H1 (cell line): Measurements from ENCODE around the gene SNRK. TPM values are rescaled to one million over a fixed set of nuclear protein-coding genes. Genes with fewer than 3 reads are reported as not detected.

Experiments
- CTCF ChIA-PET: fragments of 300-600 bp; sonication (Branson Sonifier 250); formaldehyde crosslinking; loops from one replicate; lab custom pipeline; 2021; ENCODE audit not compliant: partially characterized antibody; lab: Charles Lee
- POLR2A ChIA-PET: fragments of 300-600 bp; sonication (Branson Sonifier 250); formaldehyde crosslinking; loops from one replicate; lab custom pipeline; 2021; ENCODE audit warnings: inconsistent platforms; ENCODE audit not compliant: partially characterized antibody; lab: Charles Lee
- DNase-seq, 2 experiments: peaks; one replicate each; pipeline versions ENCODE4 v3.0.0 to v3.0.0-alpha.2; 2010 to 2022; ENCODE audit warnings: low spot score in 2 of 2, low read depth in 1 of 2, mixed read lengths in 1 of 2
- FAIRE-seq: peaks from 2 replicates; lab custom pipeline; 2011; peaks lifted over from hg19 to GRCh38; lab: Jason Lieb, UNC
- H2AFZ ChIP-seq: 2 replicates; pipeline ENCODE4 v1.8.1; 2012; ENCODE audit warnings: low read length, inconsistent platforms
- H2AK5ac ChIP-seq: 2 replicates; pipeline ENCODE4 v1.6.1; 2013; ENCODE audit warnings: low read depth, low read length
- H2BK120ac ChIP-seq: replicated peaks from 2 replicates; pipeline ENCODE3; 2013; ENCODE audit warnings: low read depth, low read length, inconsistent platforms
- H2BK12ac ChIP-seq: 2 replicates; pipeline ENCODE4 v1.6.1; 2013; ENCODE audit warnings: low read depth, low read length
- H2BK15ac ChIP-seq: 2 replicates; pipeline ENCODE4 v1.6.1; 2013; ENCODE audit warnings: low read length
- H2BK20ac ChIP-seq: 2 replicates; pipeline ENCODE4 v1.6.1; 2013; ENCODE audit warnings: low read length
- H2BK5ac ChIP-seq: 2 replicates; pipeline ENCODE4 v1.6.1; 2013; ENCODE audit warnings: low read depth, low read length
- H3K14ac ChIP-seq: 2 replicates; pipeline ENCODE4 v1.6.1; 2013; ENCODE audit warnings: inconsistent platforms; ENCODE audit not compliant: insufficient read length
- H3K18ac ChIP-seq: 2 replicates; pipeline ENCODE4 v1.6.1; 2013; ENCODE audit warnings: low read length; ENCODE audit errors: extremely low read depth
- H3K23ac ChIP-seq: 2 replicates; pipeline ENCODE4 v1.6.1; 2013; ENCODE audit warnings: inconsistent platforms; ENCODE audit not compliant: insufficient read length
- H3K23me2 ChIP-seq: 2 replicates; pipeline ENCODE4 v1.6.1; 2013; ENCODE audit warnings: low read depth, low read length
- H3K27ac ChIP-seq: 2 replicates; pipeline ENCODE4 v1.6.1; 2011; ENCODE audit warnings: low read depth, low read length, inconsistent platforms
- H3K27me3 ChIP-seq, 4 experiments: replicated peaks in 1 of 4; 1 replicate in 1 of 4; 2 replicates in 3 of 4; pipeline versions ENCODE4 v1.6.1 to v1.8.1; 2011 to 2013; ENCODE audit warnings: low read length in 3 of 4, mild to moderate bottlenecking in 3 of 4, inconsistent platforms in 2 of 4, mixed read lengths in 2 of 4, moderate library complexity in 1 of 4; ENCODE audit not compliant: control insufficient read depth in 3 of 4, insufficient read depth in 3 of 4; ENCODE audit errors: extremely low read depth in 1 of 4
- H3K36me3 ChIP-seq, 4 experiments: 2 replicates each; pipeline versions ENCODE4 v1.6.1 to v1.8.1; 2011 to 2013; ENCODE audit warnings: mild to moderate bottlenecking in 4 of 4, low read length in 3 of 4, moderate library complexity in 2 of 4, control low read depth in 1 of 4, inconsistent platforms in 1 of 4; ENCODE audit not compliant: insufficient read depth in 4 of 4, control insufficient read depth in 2 of 4
- H3K4ac ChIP-seq: replicated peaks from 2 replicates; pipeline ENCODE3; 2013; ENCODE audit warnings: low read length, low read depth, mixed read lengths, inconsistent platforms; ENCODE audit not compliant: insufficient read length
- H3K4me1 ChIP-seq, 4 experiments: replicated peaks in 1 of 4; 1 replicate in 1 of 4; 2 replicates in 3 of 4; pipeline versions ENCODE4 v1.6.1 to v1.8.1; 2011 to 2013; ENCODE audit warnings: low read length in 3 of 4, inconsistent platforms in 2 of 4, mixed read lengths in 1 of 4; ENCODE audit not compliant: insufficient read depth in 4 of 4, control insufficient read depth in 3 of 4
- H3K4me2 ChIP-seq, 2 experiments: 2 replicates each; pipeline versions ENCODE4 v1.6.1 to v1.8.1; 2011 to 2013; ENCODE audit warnings: low read depth in 2 of 2, low read length in 2 of 2, control low read depth in 1 of 2, inconsistent platforms in 1 of 2, mild to moderate bottlenecking in 1 of 2; ENCODE audit not compliant: insufficient read depth in 1 of 2
- H3K4me3 ChIP-seq, 4 experiments: fragments of 200-600, 300-600 bp in 1 of 4; sonication (generic), shearing (Covaris generic), sonication (Bioruptor Twin) in 1 of 4; 2 replicates each; pipeline versions ENCODE4 v1.5.1 to v1.8.1; 2011 to 2016; ENCODE audit warnings: low read length in 4 of 4, low read depth in 3 of 4, control low read depth in 2 of 4, inconsistent platforms in 2 of 4, mild to moderate bottlenecking in 2 of 4, mixed read lengths in 1 of 4, moderate library complexity in 1 of 4; ENCODE audit not compliant: insufficient read depth in 2 of 4; ENCODE audit errors: extremely low read depth in 1 of 4
- H3K56ac ChIP-seq: replicated peaks from 2 replicates; pipeline ENCODE3; 2013; ENCODE audit warnings: low read depth, mild to moderate bottlenecking, mixed read lengths, low read length, inconsistent platforms; ENCODE audit not compliant: insufficient read length
- H3K79me1 ChIP-seq: 2 replicates; pipeline ENCODE4 v1.6.1; 2013; ENCODE audit warnings: low read depth, low read length, control low read depth
- H3K79me2 ChIP-seq, 2 experiments: 2 replicates each; pipeline versions ENCODE4 v1.6.1 to v1.8.1; 2012 to 2013; ENCODE audit warnings: low read length in 2 of 2, mild to moderate bottlenecking in 2 of 2, inconsistent platforms in 1 of 2; ENCODE audit not compliant: insufficient read depth in 2 of 2, control insufficient read depth in 1 of 2
- H3K9ac ChIP-seq, 4 experiments: replicated peaks in 1 of 4; 1 replicate in 1 of 4; 2 replicates in 3 of 4; pipeline versions ENCODE4 v1.6.1 to v1.8.1; 2011 to 2013; ENCODE audit warnings: low read depth in 3 of 4, low read length in 3 of 4, control low read depth in 2 of 4, mild to moderate bottlenecking in 2 of 4, moderate library complexity in 2 of 4, inconsistent platforms in 1 of 4; ENCODE audit errors: extremely low read depth in 1 of 4
- H3K9me3 ChIP-seq, 2 experiments: 2 replicates each; pipeline versions ENCODE4 v1.6.1 to v1.8.1; 2012 to 2013; ENCODE audit warnings: mild to moderate bottlenecking in 2 of 2, moderate library complexity in 2 of 2, control low read depth in 1 of 2, inconsistent platforms in 1 of 2, low read depth in 1 of 2, low read length in 1 of 2, mixed read lengths in 1 of 2; ENCODE audit not compliant: insufficient read depth in 2 of 2
- H4K20me1 ChIP-seq, 2 experiments: replicated peaks in 1 of 2; 2 replicates each; pipeline versions ENCODE3 to v1.8.1; 2011 to 2013; ENCODE audit warnings: inconsistent platforms in 2 of 2, low read length in 2 of 2, mild to moderate bottlenecking in 1 of 2; ENCODE audit not compliant: insufficient read depth in 2 of 2, control insufficient read depth in 1 of 2
- H4K5ac ChIP-seq: 2 replicates; pipeline ENCODE4 v1.6.1; 2013; ENCODE audit warnings: low read length, low read depth, mixed read lengths, inconsistent platforms; ENCODE audit not compliant: insufficient read length
- H4K8ac ChIP-seq: 2 replicates; pipeline ENCODE4 v1.8.0; 2013; ENCODE audit warnings: mild to moderate bottlenecking, moderate library complexity, low read length, inconsistent platforms; ENCODE audit not compliant: insufficient read depth; ENCODE audit errors: extremely low read depth
- H4K91ac ChIP-seq: replicated peaks from 2 replicates; pipeline ENCODE3; 2013; ENCODE audit warnings: low read length, mixed read lengths, inconsistent platforms; ENCODE audit not compliant: insufficient read length
- BCL11A ChIP-seq, 2 experiments: IDR thresholded peaks; one replicate each; pipeline ENCODE4 v1.6.1; 2011; ENCODE audit warnings: low read depth in 2 of 2, low read length in 2 of 2, mild to moderate bottlenecking in 2 of 2
- CBX5 ChIP-seq: fragments of 300-800, 300-1000 bp; sonication (generic); IDR thresholded peaks from 2 replicates; pipeline ENCODE4 v1.7.1; 2016; ENCODE audit warnings: antibody characterized with exemption, low read length, low read depth
- RFX5 ChIP-seq: IDR thresholded peaks from 2 replicates; pipeline ENCODE4 v1.6.1; 2011; ENCODE audit warnings: low read depth, low read length, improper control_type of control experiment, borderline replicate concordance
- WGBS, 2 experiments: shearing (Covaris generic) in 1 of 2; methylation state at CpG; one replicate each; pipeline versions ENCODE4 v1.1.6 to v1.1.7; 2013 to 2015; ENCODE audit warnings: low lambda C conversion rate in 2 of 2, mixed read lengths in 2 of 2, inconsistent platforms in 1 of 2, low coverage in 1 of 2, missing lambda C conversion rate in 1 of 2; ENCODE audit not compliant: insufficient replicate concordance in 2 of 2, insufficient coverage in 1 of 2, insufficient read length in 1 of 2; ENCODE audit errors: extremely low coverage in 1 of 2, missing lambda C conversion rate in 1 of 2; 5-methylcytosine and 5-hydroxymethylcytosine counted together
- polyA plus RNA-seq, 7 experiments: library from polyadenylated mRNA; depleted of rRNA in 3 of 7; stranded (reverse) in 5 of 7; unstranded in 2 of 7; fragments of >200 nt in 5 of 7; fragments of 200-250 nt in 2 of 7; gene quantifications; 1 replicate in 5 of 7; 2 replicates in 1 of 7; 4 replicates in 1 of 7; pipeline versions ENCODE4 v1.2.1 to v1.2.3, GENCODE V29; 2011 to 2013; ENCODE audit warnings: missing spikeins in 2 of 7, mixed read lengths in 2 of 7
- total RNA-seq: library from RNA; stranded (reverse); fragmentation: NEBNext Ultra II Directional; extraction: Animal tissue kit (Norgen Biotek cat#: 25700); gene quantifications from 2 replicates; pipeline ENCODE4 v1.2.1, GENCODE V29; 2021

SNRK gene
- total and polyA plus RNA-seq, 2 of the 8 experiments (the other 6 are each of a cell fraction or from before 2014, with no cell fraction given) = 4.4 to 11.7 TPM

DNA sequence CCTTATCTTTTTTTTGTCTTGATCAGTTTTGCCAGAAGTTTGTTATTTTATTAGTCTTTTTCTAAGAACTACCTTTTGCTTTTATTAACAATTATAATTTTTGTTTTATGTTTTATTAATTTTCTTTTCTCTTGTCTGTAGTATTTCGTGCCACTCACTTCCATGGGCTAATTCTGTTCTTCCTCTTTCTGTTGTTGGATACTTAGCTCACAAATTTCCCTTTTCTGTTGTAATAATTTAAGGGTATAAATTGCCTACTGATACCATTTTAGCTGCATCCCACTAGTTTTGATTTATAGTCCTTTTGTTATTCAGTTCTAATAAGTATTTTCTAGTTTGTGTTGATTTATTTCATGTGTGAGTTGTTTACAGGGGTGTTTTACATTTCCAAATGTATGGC lies 48.6 kb downstream of the SNRK start:
- no peak overlapping the region for H3K23ac ChIP-seq
- H3K27ac ChIP-seq = no peak overlapping the region
- H3K4ac ChIP-seq = no peak overlapping the region
- H4K91ac ChIP-seq = no peak overlapping the region
- H2BK12ac ChIP-seq = no peak overlapping the region
- no peak overlapping the region for H4K8ac ChIP-seq
- no peak overlapping the region for H2AK5ac ChIP-seq
- H3K14ac ChIP-seq = no peak overlapping the region
- 83% methylated on average over 1 of the region's 1 CpG; no CpG with 5 or more reads in 1 of the 2 experiments for WGBS, 2 experiments
- no peak overlapping the region for H2BK20ac ChIP-seq
- H3K4me3 ChIP-seq = no peak overlapping the region
- no peak for DNase-seq
- no peak overlapping the region for H2BK5ac ChIP-seq
- H2BK120ac ChIP-seq = no peak overlapping the region
- H3K79me2 ChIP-seq = 0 out of 4 replicates have a peak, but pooled peaks cover 0 to 3% of the 10 kb centered on the region in 2 experiments
- no peak overlapping the region for H4K5ac ChIP-seq
- no peak overlapping the region for H3K18ac ChIP-seq
- peaks cover 0 to 2% of the 10 kb centered on the region in 2 experiments for H4K20me1 ChIP-seq
- H3K36me3 ChIP-seq = peaks cover 0 to 20% (median 5%) of the 10 kb centered on the region in 4 experiments; a peak in 3 of 8 replicates
- POLR2A ChIA-PET = no interaction called here
- no peaks in the 10 kb centered on the region for H3K27me3 ChIP-seq
- no peak for TF ChIP-seq RFX5
- TF ChIP-seq CBX5 = no peak
- TF ChIP-seq BCL11A (IDR thresholded peaks at IDR 0.05; ENCODE audit: low read depth in 2 of 2, low read length in 2 of 2) = no peak
- CTCF ChIA-PET = interaction anchor here (0.6 to 0.7 kb wide), 2 partner anchors 281 to 341 kb away, joined by 3 to 4 read pairs; no protein-coding TSS in a partner anchor
- no peak overlapping the region for H3K4me2 ChIP-seq
- H3K9ac ChIP-seq = no peak overlapping the region
- H3K23me2 ChIP-seq = no peaks in the 10 kb centered on the region
- no peak overlapping the region for H2AFZ ChIP-seq
- H3K56ac ChIP-seq = no peak overlapping the region
- H3K9me3 ChIP-seq = peaks cover 14 to 20% of the 10 kb centered on the region in 2 experiments
- H3K4me1 ChIP-seq = peaks cover 0 to 3% (median 0%) of the 10 kb centered on the region in 4 experiments; a peak in 2 of 7 replicates
- no peak for FAIRE-seq
- no peaks in the 10 kb centered on the region for H3K79me1 ChIP-seq
- H2BK15ac ChIP-seq = no peak overlapping the region
